ENCODE measurements around the gene KRT28. TPM values are rescaled to one million over a fixed set of nuclear protein-coding genes. Genes with fewer than 3 reads are reported as not detected.

Gene KRT28
- total RNA-seq, 4 donors from 2014 or later, result not detected

Other genes with a start within 250 kb of the KRT28 start
- 1 to 10 TPM in 1 of 4 donors, under 1 TPM in 1, not detected in 2; 0.37 to 1.9 TPM for gene CCR7, start 234.5 kb downstream of the KRT28 start, total RNA-seq
- gene SMARCE1, start 152.1 kb downstream of the KRT28 start, total RNA-seq, result 10 to 100 TPM; 66.5 to 88.3 (median 76.0) TPM
- gene KRT222, start 134.8 kb downstream of the KRT28 start, total RNA-seq, result 10 to 100 TPM in 1 of 4 donors, 1 to 10 TPM in 2, not detected in 1; 2.0 to 11.5 (median 3.5) TPM
- gene KRT24, start 96.2 kb downstream of the KRT28 start, total RNA-seq, result not detected
- not detected for gene KRT25, start 44.6 kb downstream of the KRT28 start, total RNA-seq
- not detected for gene KRT26, start 27.8 kb downstream of the KRT28 start, total RNA-seq
- not detected for gene KRT27, start 17.4 kb downstream of the KRT28 start, total RNA-seq
- gene KRT10, start 22.7 kb upstream of the KRT28 start, total RNA-seq, result 10 to 100 TPM in 2 of 4 donors, 1 to 10 TPM in 2; 4.4 to 17.5 (median 10.8) TPM
- gene KRT12, start 67.3 kb upstream of the KRT28 start, total RNA-seq, result not detected
- not detected for gene KRT20, start 85.3 kb upstream of the KRT28 start, total RNA-seq
- gene KRT23, start 137.7 kb upstream of the KRT28 start, total RNA-seq, result 1 to 10 TPM in 1 of 4 donors, not detected in 3; 4.3 TPM
- not detected for gene KRT39, start 167.0 kb upstream of the KRT28 start, total RNA-seq
- gene KRT40, start 184.4 kb upstream of the KRT28 start, total RNA-seq, result not detected
- not detected for gene KRTAP3-3, start 194.2 kb upstream of the KRT28 start, total RNA-seq
- not detected for gene KRTAP3-2, start 199.9 kb upstream of the KRT28 start, total RNA-seq
- not detected for gene KRTAP3-1, start 209.2 kb upstream of the KRT28 start, total RNA-seq
- not detected for gene KRTAP1-5, start 227.2 kb upstream of the KRT28 start, total RNA-seq
- not detected for gene KRTAP1-4, start 230.2 kb upstream of the KRT28 start, total RNA-seq
- gene KRTAP1-3, start 234.9 kb upstream of the KRT28 start, total RNA-seq, result not detected
- not detected for gene KRTAP1-1, start 241.5 kb upstream of the KRT28 start, total RNA-seq
- gene KRTAP2-1, start 247.4 kb upstream of the KRT28 start, total RNA-seq, result not detected

Measured in omental fat pad (tissue), 4 donors.